HEK293 (cell line): ENCODE results near the gene CDK4.

ENCODE experiments used
- CTCF ChIA-PET: fragments of 350-600 bp; formaldehyde crosslinking; extraction: SDS; loops from one replicate; lab custom pipeline; 2021; ENCODE audit warnings: antibody characterized with exemption; lab: Yijun Ruan, JAX
- POLR2A ChIA-PET: fragments of 300-600 bp; formaldehyde crosslinking; extraction: SDS; loops from one replicate; lab custom pipeline; 2020; ENCODE audit warnings: antibody characterized with exemption, inconsistent platforms; lab: Yijun Ruan, JAX
- H3K27ac ChIP-seq: fragments of 200-500 bp; sonication (Bioruptor generic); 2 replicates; pipeline ENCODE4 v1.5.1; 2014; ENCODE audit warnings: low read depth, low read length, control low read depth, inconsistent platforms; ENCODE audit errors: extremely low read depth
- H3K36me3 ChIP-seq, 2 experiments: fragments of 200-500 bp in 1 of 2; sonication (Bioruptor generic) in 1 of 2; 1 replicate in 1 of 2; 2 replicates in 1 of 2; pipeline ENCODE4 v1.5.1; 2014 to 2017; ENCODE audit warnings: inconsistent platforms in 2 of 2, low read length in 2 of 2; ENCODE audit not compliant: control insufficient read depth in 2 of 2, insufficient read depth in 1 of 2
- H3K4me1 ChIP-seq: fragments of 200-500 bp; sonication (Bioruptor generic); 2 replicates; pipeline ENCODE4 v1.5.1; 2014; ENCODE audit warnings: mild to moderate bottlenecking, low read length, inconsistent platforms; ENCODE audit not compliant: control insufficient read depth, insufficient read depth
- H3K4me3 ChIP-seq: 2 replicates; pipeline ENCODE4 v1.5.1; 2011; ENCODE audit warnings: low read depth, mild to moderate bottlenecking, control low read depth, low read length, moderate library complexity
- H3K9me3 ChIP-seq: fragments of 200-500 bp; sonication (Bioruptor generic); 2 replicates; pipeline ENCODE4 v1.5.1; 2014; ENCODE audit warnings: low read depth, low read length, inconsistent platforms; ENCODE audit not compliant: control insufficient read depth, insufficient read depth
- BCL6B ChIP-seq: fragments of 450-650 bp; formaldehyde crosslinking; IDR thresholded peaks from 2 replicates; pipeline ENCODE4 v1.5.1; 2017; ENCODE audit warnings: missing biosample characterization, missing genetic modification characterization
- GLIS2 ChIP-seq: fragments of 450-650 bp; formaldehyde crosslinking; IDR thresholded peaks from 2 replicates; pipeline ENCODE4 v1.5.1; 2016; ENCODE audit warnings: missing biosample characterization, missing genetic modification characterization
- IKZF3 ChIP-seq: fragments of 450-650 bp; IDR thresholded peaks from 2 replicates; pipeline ENCODE4 v1.5.0; 2018; ENCODE audit warnings: missing biosample characterization, mild to moderate bottlenecking, missing genetic modification characterization, moderate library complexity
- KLF16 ChIP-seq: fragments of 450-650 bp; formaldehyde crosslinking; IDR thresholded peaks from 2 replicates; pipeline ENCODE4 v1.5.1; 2017; ENCODE audit warnings: missing biosample characterization, missing genetic modification characterization
- KLF7 ChIP-seq: fragments of 450-650 bp; formaldehyde crosslinking; IDR thresholded peaks from 2 replicates; pipeline ENCODE4 v1.5.1; 2016; ENCODE audit warnings: missing biosample characterization, missing genetic modification characterization, borderline replicate concordance
- KLF8 ChIP-seq: fragments of 450-650 bp; formaldehyde crosslinking; IDR thresholded peaks from 2 replicates; pipeline ENCODE4 v1.5.1; 2016; ENCODE audit warnings: missing biosample characterization, missing genetic modification characterization
- MEIS1 ChIP-seq: sonication (generic); formaldehyde crosslinking; IDR thresholded peaks from 2 replicates; pipeline ENCODE4 v1.8.1; 2022; ENCODE audit warnings: missing genetic modification reagents, mild to moderate bottlenecking, borderline replicate concordance
- MYNN ChIP-seq: fragments of 450-650 bp; formaldehyde crosslinking; IDR thresholded peaks from 2 replicates; pipeline ENCODE4 v1.5.1; 2016; ENCODE audit warnings: missing biosample characterization, missing genetic modification characterization, borderline replicate concordance
- SCRT1 ChIP-seq: fragments of 450-650 bp; formaldehyde crosslinking; IDR thresholded peaks from 2 replicates; pipeline ENCODE4 v1.5.1; 2016; ENCODE audit warnings: missing biosample characterization, missing genetic modification characterization, borderline replicate concordance
- SP3 ChIP-seq: fragments of 450-650 bp; formaldehyde crosslinking; IDR thresholded peaks from 2 replicates; pipeline ENCODE4 v1.5.1; 2016; ENCODE audit warnings: missing biosample characterization, missing genetic modification characterization
- TRIM28 ChIP-seq: IDR thresholded peaks from 2 replicates; pipeline ENCODE4 v1.6.1; 2011; ENCODE audit warnings: low read length, control low read depth, borderline replicate concordance
- ZFP41 ChIP-seq: fragments of 450-650 bp; formaldehyde crosslinking; IDR thresholded peaks from 2 replicates; pipeline ENCODE4 v1.5.1; 2016; ENCODE audit warnings: missing biosample characterization, missing genetic modification characterization, borderline replicate concordance
- ZNF10 ChIP-seq: fragments of 450-650 bp; formaldehyde crosslinking; IDR thresholded peaks from 2 replicates; pipeline ENCODE4 v1.5.1; 2017; ENCODE audit warnings: missing biosample characterization, missing genetic modification characterization
- ZNF121 ChIP-seq: fragments of 450-650 bp; formaldehyde crosslinking; IDR thresholded peaks from 2 replicates; pipeline ENCODE4 v1.5.1; 2016; ENCODE audit warnings: missing biosample characterization, missing genetic modification characterization
- ZNF140 ChIP-seq: fragments of 450-650 bp; formaldehyde crosslinking; IDR thresholded peaks from 2 replicates; pipeline ENCODE4 v1.5.1; 2016; ENCODE audit warnings: missing biosample characterization, missing genetic modification characterization
- ZNF157 ChIP-seq: fragments of 450-650 bp; formaldehyde crosslinking; IDR thresholded peaks from 2 replicates; pipeline ENCODE4 v1.5.1; 2016; ENCODE audit warnings: missing biosample characterization, missing genetic modification characterization
- ZNF202 ChIP-seq: fragments of 450-650 bp; formaldehyde crosslinking; IDR thresholded peaks from 2 replicates; pipeline ENCODE4 v1.5.1; 2016; ENCODE audit warnings: missing biosample characterization, missing genetic modification characterization, borderline replicate concordance
- ZNF280C ChIP-seq: fragments of 450-650 bp; formaldehyde crosslinking; IDR thresholded peaks from 2 replicates; pipeline ENCODE4 v1.5.1; 2016; ENCODE audit warnings: missing biosample characterization, missing genetic modification characterization
- ZNF311 ChIP-seq: fragments of 450-650 bp; formaldehyde crosslinking; IDR thresholded peaks from 2 replicates; pipeline ENCODE4 v1.5.1; 2017; ENCODE audit warnings: missing biosample characterization, missing genetic modification characterization, borderline replicate concordance
- ZNF404 ChIP-seq: fragments of 450-650 bp; formaldehyde crosslinking; IDR thresholded peaks from 2 replicates; pipeline ENCODE4 v1.5.1; 2017; ENCODE audit warnings: missing biosample characterization, missing genetic modification characterization
- ZNF48 ChIP-seq: fragments of 450-650 bp; formaldehyde crosslinking; IDR thresholded peaks from 2 replicates; pipeline ENCODE4 v1.5.1; 2016; ENCODE audit warnings: missing biosample characterization, missing genetic modification characterization
- ZNF529 ChIP-seq: fragments of 450-650 bp; formaldehyde crosslinking; IDR thresholded peaks from 2 replicates; pipeline ENCODE4 v1.5.1; 2017; ENCODE audit warnings: missing genetic modification characterization, missing biosample characterization; ENCODE audit not compliant: insufficient replicate concordance
- ZNF571 ChIP-seq: fragments of 450-650 bp; formaldehyde crosslinking; IDR thresholded peaks from 2 replicates; pipeline ENCODE4 v1.5.0; 2017; ENCODE audit warnings: missing biosample characterization, missing genetic modification characterization
- ZNF660 ChIP-seq: fragments of 450-650 bp; IDR thresholded peaks from 2 replicates; pipeline ENCODE4 v1.5.1; 2018; ENCODE audit warnings: missing biosample characterization, mild to moderate bottlenecking, missing genetic modification characterization
- ZNF670 ChIP-seq: fragments of 450-650 bp; formaldehyde crosslinking; IDR thresholded peaks from 2 replicates; pipeline ENCODE4 v1.5.1; 2016; ENCODE audit warnings: missing biosample characterization, missing genetic modification characterization, low read depth
- ZNF777 ChIP-seq: fragments of 450-650 bp; formaldehyde crosslinking; IDR thresholded peaks from 2 replicates; pipeline ENCODE4 v1.5.1; 2017; ENCODE audit warnings: missing biosample characterization, missing genetic modification characterization, borderline replicate concordance
- ZNF837 ChIP-seq: fragments of 450-650 bp; formaldehyde crosslinking; IDR thresholded peaks from 2 replicates; pipeline ENCODE4 v1.5.1; 2016; ENCODE audit warnings: missing biosample characterization, missing genetic modification characterization
- ZSCAN30 ChIP-seq: fragments of 450-650 bp; IDR thresholded peaks from 2 replicates; pipeline ENCODE4 v1.5.1; 2018; ENCODE audit warnings: missing biosample characterization, mild to moderate bottlenecking, missing genetic modification characterization, moderate library complexity
- TF ChIP-seq, protein P1 (sequence below): fragments of 450-650 bp; formaldehyde crosslinking; IDR thresholded peaks from 2 replicates; pipeline ENCODE4 v1.5.1; 2016; ENCODE audit warnings: missing biosample characterization, missing genetic modification characterization
- TF ChIP-seq, protein P2 (sequence below): fragments of 450-650 bp; formaldehyde crosslinking; IDR thresholded peaks from 2 replicates; pipeline ENCODE4 v1.5.1; 2016; ENCODE audit warnings: missing biosample characterization, missing genetic modification characterization

Gene CDK4

DNA sequence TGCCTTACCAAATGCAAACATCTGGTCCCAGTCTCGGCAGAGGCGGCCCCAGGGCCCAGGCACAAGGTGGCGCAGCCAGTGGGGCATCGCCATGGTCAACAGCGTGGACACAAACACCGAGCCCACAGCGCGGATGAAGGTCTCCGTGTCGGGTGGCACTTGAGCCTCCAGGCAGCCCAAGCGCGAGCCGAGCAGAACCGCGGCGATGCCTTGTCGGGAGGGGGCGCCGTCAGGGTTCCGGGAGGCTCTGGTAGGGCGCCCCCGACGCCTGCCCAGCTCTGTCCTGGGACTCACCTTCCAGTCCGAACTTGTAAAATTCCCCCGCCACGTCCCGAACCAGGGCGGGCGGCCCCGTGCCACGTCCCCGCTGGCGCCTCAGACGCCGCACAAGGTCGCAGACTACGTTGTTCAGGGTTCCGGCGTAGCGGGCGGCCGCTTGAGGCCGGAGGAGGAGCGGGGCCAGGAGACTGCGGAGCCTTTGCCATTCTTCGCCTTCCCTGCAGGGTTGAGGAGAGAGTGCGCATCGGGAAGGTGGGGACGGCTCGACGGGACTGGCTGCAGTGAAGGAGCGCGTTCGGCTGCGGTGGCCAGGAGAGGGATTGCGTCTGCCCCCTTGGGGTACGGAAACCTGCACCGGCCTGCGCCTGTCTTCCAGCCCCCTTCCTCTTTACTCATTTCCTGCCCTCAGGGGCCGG lies 13.0 kb upstream of the CDK4 start:
- H3K9me3 ChIP-seq, result no peaks in the 10 kb centered on the region
- H3K4me3 ChIP-seq, result no peak overlapping the region
- H3K4me1 ChIP-seq, result peaks cover 15% of the 10 kb centered on the region
- H3K27ac ChIP-seq, result no peak overlapping the region
- H3K36me3 ChIP-seq, result peaks cover 0 to 33% of the 10 kb centered on the region in 2 experiments; a peak in 2 of 3 replicates
- ChIA-PET POLR2A (interaction anchor here (0.8 to 2.5 kb wide), 3 partner anchors 9 to 128 kb away, joined by 3 to 8 read pairs (median 3); no protein-coding TSS in a partner anchor), CTCF (interaction anchor here (0.7 to 3.8 kb wide), 3 partner anchors 9 to 140 kb away, joined by 3 to 26 read pairs (median 3); partner anchors contain the start of gene MARCHF9)
- TF ChIP-seq ZNF311 (tag by site-specific recombination) (no peak), KLF7 (tag by site-specific recombination) (no peak), GLIS2 (tag by site-specific recombination) (peak; percentile 18; the same call in 1 of the 2 replicates), ZNF660 (tag by site-specific recombination) (no peak), ZSCAN30 (no peak), ZNF48 (no peak), KLF8 (no peak), ZNF202 (tag by site-specific recombination) (no peak), MYNN (tag by site-specific recombination) (no peak), ZFP41 (tag by site-specific recombination) (no peak), ZNF140 (tag by site-specific recombination) (no peak), MEIS1 (no peak), ZNF837 (no peak), ZNF10 (tag by site-specific recombination) (no peak), TRIM28 (no peak), ZNF157 (tag by site-specific recombination) (no peak), ZNF670 (tag by site-specific recombination) (no peak), ZNF404 (no peak), KLF16 (tag by site-specific recombination) (no peak), BCL6B (no peak), SP3 (tag by site-specific recombination) (no peak), ZNF121 (tag by site-specific recombination) (no peak), ZNF529 (tag by site-specific recombination) (no peak), SCRT1 (tag by site-specific recombination) (no peak), ZNF571 (no peak), ZNF777 (peak; percentile 24; the same call in 1 of the 2 replicates), ZNF280C (tag by site-specific recombination) (no peak), IKZF3 (tag by site-specific recombination) (no peak)
- TF ChIP-seq, protein P1, sequence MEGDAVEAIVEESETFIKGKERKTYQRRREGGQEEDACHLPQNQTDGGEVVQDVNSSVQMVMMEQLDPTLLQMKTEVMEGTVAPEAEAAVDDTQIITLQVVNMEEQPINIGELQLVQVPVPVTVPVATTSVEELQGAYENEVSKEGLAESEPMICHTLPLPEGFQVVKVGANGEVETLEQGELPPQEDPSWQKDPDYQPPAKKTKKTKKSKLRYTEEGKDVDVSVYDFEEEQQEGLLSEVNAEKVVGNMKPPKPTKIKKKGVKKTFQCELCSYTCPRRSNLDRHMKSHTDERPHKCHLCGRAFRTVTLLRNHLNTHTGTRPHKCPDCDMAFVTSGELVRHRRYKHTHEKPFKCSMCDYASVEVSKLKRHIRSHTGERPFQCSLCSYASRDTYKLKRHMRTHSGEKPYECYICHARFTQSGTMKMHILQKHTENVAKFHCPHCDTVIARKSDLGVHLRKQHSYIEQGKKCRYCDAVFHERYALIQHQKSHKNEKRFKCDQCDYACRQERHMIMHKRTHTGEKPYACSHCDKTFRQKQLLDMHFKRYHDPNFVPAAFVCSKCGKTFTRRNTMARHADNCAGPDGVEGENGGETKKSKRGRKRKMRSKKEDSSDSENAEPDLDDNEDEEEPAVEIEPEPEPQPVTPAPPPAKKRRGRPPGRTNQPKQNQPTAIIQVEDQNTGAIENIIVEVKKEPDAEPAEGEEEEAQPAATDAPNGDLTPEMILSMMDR (tag by site-specific recombination), result peak; percentile 87
- TF ChIP-seq, protein P2, sequence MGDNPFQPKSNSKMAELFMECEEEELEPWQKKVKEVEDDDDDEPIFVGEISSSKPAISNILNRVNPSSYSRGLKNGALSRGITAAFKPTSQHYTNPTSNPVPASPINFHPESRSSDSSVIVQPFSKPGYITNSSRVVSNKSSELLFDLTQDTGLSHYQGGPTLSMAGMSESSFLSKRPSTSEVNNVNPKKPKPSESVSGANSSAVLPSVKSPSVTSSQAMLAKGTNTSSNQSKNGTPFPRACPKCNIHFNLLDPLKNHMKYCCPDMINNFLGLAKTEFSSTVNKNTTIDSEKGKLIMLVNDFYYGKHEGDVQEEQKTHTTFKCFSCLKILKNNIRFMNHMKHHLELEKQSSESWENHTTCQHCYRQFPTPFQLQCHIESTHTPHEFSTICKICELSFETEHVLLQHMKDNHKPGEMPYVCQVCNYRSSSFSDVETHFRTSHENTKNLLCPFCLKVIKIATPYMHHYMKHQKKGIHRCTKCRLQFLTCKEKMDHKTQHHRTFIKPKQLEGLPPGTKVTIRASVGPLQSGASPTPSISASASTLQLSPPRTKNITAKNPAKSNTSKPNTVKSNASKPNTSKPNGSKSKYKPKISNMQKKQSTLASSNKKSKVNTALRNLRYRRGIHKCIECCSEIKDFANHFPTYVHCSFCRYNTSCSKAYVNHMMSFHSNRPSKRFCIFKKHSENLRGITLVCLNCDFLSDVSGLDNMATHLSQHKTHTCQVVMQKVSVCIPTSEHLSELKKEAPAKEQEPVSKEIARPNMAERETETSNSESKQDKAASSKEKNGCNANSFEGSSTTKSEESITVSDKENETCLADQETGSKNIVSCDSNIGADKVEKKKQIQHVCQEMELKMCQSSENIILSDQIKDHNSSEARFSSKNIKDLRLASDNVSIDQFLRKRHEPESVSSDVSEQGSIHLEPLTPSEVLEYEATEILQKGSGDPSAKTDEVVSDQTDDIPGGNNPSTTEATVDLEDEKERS (tag by site-specific recombination), result no peak
